Heart left ventricle (tissue), 13 donors: ENCODE data around the gene SALL2.

ENCODE experiments used
- CTCF ChIP-seq, 12 donors: fragments of 200-600 bp; sonication (generic) in 4 of 12; IDR thresholded peaks; one replicate each; pipeline versions ENCODE4 v1.5.0 to v1.8.0; 2018 to 2022; ENCODE audit warnings: antibody characterized with exemption in 12 of 12, mild to moderate bottlenecking in 5 of 12
- POLR2A ChIP-seq, 2 donors: fragments of 450-650 bp; IDR thresholded peaks; one replicate each; pipeline ENCODE4 v1.6.1; 2017; ENCODE audit warnings: antibody characterized with exemption in 2 of 2, mild to moderate bottlenecking in 2 of 2, moderate library complexity in 2 of 2
- donor health status: ischemic (EF 13 %, LVEDD 7.1; RV severe dilation, severe dysfunction).
- donor health status: DM: no; HTN: yes; CAD: no.
- donor health status: DM: no; HTN: no; CAD: no.
- donor health status: ischemic (EF 25% LVEDD 6.9; RV normal size, moderate dysfunction).
- donor health status: ischemic (EF 25% LVEDD 5.7; RV mildly dilated, moderate dysfunction).
- donor health status: ischemic (EF 35%, LVEDD 5.7; RV mildly dilated, moderate dysfunction).
- donor health status: nonischemic (EF 11% LVEDD 7.7; RV severe dilation, severe dysfunction).
- donor health status: DM: yes; HTN: yes; CAD: no.
- donor health status: PGD.
- donor health status: ischemic (EF 29% LVEDD 5.4; RV normal size, mild dysfunction).
- donor health status: nonischemic (EF 23%, LVEDD 6.1; RV moderate dilation, normal function).

- TF ChIP-seq CTCF (IDR thresholded peaks at IDR 0.05) (no peak), POLR2A (IDR thresholded peaks at IDR 0.05) (no peak)
These were observed 19.6 kb downstream of the SALL2 start for GRCh38 chr14:21506557-21506956.
